AG20443 (cell line): Measurements from ENCODE around the gene DHDDS.
"Not testable (repeated sequence)": the region's sequence is repeated elsewhere in the genome, so short reads cannot be mapped to it uniquely, and the experiment has no call there.

Experiments used
- DNase-seq: peaks from one replicate; pipeline ENCODE4 v3.0.0; 2012; ENCODE audit warnings: low spot score, mixed read lengths

Gene DHDDS, protein sequence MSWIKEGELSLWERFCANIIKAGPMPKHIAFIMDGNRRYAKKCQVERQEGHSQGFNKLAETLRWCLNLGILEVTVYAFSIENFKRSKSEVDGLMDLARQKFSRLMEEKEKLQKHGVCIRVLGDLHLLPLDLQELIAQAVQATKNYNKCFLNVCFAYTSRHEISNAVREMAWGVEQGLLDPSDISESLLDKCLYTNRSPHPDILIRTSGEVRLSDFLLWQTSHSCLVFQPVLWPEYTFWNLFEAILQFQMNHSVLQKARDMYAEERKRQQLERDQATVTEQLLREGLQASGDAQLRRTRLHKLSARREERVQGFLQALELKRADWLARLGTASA

DNA sequence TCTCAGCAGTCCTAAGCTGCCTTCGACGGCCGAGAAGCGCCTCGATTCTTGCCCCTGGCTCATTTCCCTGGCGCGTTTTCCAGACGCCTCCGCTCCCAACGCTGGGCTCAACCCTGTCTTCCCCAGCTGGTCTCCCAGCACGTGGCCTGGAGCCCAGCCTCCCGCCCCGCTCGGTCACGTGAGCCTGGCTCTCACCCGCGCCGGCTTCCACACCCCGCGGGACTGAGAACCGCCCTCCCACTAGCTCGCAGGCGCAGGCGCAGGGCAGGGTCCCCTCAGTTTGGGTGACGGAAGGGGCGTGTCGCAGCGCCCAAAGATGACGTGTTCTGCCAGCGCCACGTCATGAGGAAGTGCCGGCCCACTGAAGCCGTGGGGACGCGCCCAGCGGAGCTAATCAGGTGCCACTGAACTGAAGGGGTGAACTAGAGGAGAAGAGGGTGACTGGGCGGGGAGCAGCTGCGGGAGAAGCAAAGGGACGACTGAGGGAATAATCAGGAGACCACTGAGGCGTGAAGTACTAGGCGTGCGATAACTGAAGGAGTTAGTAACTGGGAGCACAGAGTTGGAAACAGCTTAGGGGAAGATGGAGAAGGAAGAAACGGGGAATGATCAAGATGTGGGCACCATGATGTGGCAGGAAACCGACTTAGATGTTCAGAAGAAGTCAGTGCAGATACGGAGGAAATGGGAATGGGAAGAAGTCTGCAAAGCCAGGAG, at the start of gene DHDDS:
TSS of gene DHDDS (plus strand) at position 343 of the 717 bp plus-strand sequence. CDS start 625 bp downstream, outside the sequence.
- peak; percentile 100 for DNase-seq

DNA sequence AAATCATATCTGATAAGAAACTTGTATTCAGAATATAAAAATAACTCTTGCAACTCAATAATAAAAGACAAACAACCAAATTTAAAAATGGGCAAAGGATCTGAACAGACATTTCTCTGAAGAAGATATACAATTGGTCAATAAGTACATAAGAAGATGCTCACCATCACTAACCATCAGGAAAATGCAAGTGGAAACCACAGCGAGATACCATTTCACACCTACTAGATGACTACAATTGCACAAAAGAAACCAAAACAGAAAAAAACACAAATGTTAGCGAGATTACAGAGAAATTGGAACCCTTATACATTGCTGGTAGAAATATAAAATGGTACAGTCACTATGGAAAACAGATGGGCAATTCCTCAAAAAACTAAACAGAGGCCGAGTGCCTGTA, 48.0 kb upstream of the DHDDS start:
- no peak for DNase-seq

DNA sequence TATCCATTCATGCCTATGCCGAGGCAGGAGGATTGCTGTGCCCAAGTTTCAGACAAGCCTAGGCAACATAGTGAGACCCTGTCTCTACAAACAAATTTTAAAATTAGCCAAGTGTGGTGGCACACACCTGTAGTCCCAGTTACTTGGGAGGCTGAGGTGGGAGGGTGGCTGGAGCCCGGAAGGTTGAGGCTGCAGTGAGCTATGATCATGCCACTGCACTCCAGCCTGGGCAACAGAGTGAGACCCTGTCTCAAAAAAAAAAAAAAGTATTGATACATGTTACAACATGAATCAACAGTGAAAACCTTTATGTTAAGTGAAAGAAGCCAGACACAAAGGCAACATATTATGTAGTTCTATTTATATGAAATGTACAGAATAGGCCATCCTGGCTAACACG, 47.1 kb upstream of the DHDDS start:
- DNase-seq = not testable (repeated sequence)

DNA sequence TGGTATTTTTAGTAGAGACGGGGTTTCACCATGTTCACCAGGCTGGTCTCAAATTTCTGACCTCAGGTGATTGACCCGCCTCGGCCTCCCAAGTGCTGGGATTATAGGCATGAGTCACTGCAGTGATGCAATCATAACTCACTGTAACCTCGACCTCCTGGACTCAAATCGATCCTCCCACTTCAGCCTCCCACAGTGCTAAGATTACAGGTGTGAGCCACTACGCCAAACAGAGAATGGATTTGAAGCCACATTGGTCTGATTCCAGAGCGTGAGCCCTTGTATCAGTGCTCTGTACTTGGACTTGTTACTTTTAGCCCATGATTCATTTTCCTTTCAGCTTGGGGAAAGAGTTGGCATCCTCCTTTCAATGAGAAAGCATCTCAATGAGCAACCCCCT, 44.7 kb upstream of the DHDDS start:
- DNase-seq = no peak

DNA sequence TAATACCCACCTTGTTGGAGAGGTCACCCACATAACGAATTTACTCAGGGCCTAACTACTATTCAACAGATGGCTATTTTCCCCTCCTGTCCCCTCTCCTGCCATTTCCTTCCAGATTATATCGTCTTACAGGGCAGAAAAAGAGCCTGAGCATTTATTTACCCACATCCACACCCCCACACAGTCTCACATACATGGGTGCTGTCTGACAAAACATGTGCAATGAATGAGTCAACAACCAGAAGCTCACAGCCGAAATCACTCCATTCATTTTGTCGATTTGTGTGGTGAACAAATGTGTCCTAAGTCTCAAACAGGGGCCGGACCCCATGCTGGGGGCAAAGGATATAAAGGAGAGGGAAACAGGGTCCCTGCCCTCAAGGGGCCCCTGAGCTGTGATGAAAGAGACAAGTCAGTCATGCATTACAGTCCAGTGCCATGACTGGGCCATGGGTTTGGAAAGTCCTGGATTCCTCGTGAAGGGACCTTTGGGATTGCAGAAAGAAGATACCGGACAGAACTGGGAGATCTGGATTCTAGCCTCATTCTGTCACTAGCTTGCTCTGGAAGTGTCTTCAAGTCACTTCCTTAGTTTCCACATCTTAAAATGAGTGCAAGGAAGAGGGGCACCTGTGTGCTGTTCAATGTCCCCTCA, 43.2 kb upstream of the DHDDS start:
- DNase-seq = no peak

DNA sequence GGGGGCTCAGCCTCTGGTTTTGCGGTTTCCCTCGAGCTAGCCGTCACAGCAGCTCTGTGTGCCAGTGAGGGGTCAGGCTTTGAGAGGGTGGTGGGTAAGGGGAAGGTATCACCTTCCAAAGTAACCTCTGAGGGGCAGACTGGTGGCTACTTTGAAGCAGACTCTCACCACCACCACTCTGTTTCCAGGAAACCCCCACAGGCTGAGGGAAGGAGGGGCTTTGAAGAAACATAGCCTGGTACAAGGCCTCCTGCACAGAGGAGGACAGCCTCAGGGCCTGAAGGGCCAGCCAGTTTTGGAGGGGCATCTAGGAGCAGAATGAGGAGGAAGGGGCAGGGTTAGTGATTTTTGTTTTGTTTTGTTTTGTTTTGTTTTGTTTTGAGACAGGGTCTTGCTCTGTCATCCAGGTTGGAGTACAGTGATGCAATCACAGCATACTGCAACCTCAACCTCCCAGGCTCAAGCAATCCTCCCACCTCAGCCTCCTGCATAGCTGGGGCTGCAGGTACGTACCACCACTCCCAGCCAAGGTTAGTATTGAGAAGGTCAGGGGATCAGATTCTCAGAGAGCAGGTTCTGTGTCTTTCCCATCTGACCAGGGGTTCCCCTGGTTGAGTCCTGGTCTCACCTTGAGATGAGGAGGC, 42.4 kb upstream of the DHDDS start:
- no peak for DNase-seq

DNA sequence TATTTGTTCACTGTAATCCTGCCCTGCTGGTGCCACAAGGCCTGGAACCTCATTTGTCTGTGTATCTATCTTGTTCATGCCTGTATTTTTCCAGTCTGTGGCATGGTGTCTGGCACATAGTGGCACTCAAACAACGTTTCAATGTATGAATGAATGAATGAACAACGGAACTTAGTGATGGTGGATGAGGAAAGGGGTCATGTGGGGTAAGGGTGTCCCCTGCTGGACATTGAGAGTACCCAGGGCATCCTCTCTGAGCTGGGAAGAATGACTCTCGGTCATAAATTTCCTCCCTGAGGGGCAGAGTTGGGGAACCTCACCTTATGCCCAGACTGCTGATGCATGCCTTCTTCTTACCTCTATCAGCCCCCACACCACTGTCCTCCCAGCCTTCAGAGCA, 40.7 kb upstream of the DHDDS start:
- peak; percentile 79 for DNase-seq

DNA sequence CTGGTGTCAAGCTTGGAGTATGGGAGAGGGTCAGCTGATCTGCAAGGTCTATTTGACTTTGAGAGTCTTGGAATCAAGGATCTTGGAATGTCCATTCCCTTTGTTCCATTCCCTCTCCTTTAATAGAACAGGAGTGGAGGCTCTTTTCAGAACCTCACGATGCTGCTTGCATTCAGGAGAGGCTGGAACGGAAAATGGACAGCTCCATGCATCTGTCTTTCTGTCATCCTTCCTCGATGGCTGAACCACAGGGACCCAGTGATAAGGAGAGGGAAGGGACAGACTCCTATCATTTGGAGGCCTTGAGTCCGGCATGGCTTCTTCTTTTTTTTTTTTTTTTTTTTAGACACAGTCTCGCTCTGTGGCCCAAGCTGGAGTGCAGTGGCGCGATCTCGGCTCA, 36.4 kb upstream of the DHDDS start:
- DNase-seq = no peak

DNA sequence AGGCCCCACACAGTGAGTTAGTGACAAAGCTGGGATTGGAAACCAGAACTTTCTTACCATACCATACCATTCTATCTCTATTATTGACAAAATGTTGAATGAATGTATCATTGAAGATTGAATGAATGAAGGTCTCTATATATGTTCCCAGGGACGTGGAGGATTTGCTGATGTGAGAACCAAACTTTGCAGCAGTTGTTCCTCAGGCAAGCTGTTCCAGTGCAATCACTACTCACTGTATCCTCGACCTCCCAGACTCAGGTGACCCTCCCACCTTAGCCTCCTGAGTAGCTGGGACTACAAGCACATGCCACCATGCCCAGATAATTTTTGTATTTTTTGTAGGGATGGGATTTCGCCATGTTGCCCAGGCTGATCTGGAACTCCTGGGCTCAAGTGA, 33.1 kb upstream of the DHDDS start:
- DNase-seq = no peak

DNA sequence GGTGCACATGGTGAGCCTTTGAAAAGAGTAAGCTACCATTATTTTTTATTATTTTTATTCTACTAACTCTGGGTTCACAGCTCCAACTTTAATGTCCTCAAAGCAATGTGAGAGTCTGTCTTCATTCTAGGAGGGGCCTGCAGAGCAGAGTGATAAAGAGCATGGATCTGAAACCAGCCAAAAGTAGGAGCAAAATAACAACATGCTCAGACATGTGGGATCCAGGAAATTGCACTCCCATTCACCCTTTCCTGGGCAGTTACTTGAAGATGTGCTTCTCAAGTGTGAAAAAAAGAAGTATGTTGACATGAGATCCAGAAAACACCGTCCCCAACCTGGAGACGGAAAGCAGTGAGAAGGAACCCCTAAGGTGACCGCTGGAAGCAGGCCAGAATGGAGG, 30.2 kb upstream of the DHDDS start:
- no peak for DNase-seq

DNA sequence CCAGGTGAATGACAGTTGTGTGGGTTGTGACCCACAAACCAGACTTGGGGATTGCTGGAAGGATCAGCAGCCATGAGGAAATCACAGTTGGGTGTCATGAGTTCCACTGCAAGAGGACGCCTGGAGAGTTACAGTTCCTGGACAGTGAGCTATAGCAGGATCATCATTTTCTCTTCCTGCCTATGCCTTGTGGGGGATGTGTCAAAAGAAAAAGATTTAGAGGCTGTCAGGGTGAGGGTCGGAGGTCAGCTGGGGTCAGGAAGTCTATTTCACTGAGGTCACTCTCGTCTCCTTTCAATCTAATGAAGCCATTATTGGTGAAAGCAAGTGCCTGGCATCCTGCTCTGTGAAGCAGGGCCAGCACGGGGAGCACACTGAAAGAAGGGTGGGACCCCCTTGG, 28.5 kb upstream of the DHDDS start:
- DNase-seq = no peak

DNA sequence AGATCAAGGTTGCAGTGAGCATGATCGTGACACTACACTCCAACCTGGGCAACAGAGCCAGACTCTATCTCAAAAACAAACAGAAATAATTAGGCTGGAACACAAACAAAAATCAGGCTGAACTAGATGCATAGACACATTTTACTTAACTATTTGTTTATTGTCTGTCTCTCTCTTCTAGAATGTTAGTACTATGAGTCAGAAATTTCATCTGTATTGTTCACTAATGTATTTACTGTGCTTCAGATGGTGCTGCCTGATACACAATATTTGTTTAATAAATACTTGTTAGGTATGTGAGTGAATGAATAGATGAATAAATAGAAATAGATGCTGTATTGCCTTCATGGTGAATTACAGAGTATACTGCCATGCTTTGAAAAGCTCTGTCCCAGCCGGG, 27.5 kb upstream of the DHDDS start:
- no peak for DNase-seq

DNA sequence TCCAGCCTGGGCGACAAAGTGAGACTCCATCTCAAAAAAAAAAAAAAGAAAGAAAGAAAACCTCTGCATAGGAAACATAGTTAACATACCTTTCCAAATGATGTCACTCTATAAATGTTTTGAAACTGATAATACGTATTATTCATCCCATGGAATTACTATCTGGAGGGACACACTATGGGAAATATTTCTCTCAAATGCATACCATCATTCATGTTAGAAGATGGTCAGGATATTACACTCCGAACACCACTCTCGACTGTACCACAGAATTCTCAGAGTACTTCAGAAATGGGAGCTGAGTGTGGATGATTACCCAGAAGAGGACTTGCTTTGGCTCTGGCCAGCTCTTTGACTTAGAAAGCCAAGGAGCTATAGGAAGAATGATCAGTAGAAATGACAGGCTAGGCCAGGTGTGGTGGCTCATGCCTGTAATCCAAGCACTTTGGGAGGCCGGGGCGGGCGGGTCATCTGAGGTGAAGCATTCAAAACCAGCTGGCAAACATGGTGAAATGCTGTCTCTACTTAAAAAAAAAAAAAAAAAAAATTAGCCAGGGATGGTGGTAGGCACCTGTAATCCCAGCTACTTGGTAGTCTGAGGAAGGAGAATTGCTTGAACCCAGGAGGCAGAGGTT, 26.7 kb upstream of the DHDDS start:
- no peak for DNase-seq

DNA sequence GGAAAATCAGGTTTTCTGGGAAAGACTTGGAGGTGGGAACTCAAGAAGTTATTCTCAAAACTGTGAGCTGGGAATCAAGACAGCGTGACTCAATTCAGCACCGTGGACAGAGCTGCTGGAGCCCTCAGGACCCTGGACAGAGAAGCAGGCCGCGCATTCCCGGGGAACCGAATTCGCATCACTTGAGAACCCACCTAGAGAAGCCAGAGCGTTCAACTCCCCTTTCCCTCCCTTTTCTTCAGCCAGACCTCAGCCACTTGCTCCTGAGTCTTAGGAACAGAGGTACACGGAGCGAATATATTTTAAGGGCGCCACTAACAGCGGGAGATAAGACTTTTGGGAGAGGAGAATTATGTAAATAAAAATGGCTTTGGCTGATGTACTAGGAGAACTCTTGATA, 23.5 kb upstream of the DHDDS start:
- peak; percentile 92 for DNase-seq

DNA sequence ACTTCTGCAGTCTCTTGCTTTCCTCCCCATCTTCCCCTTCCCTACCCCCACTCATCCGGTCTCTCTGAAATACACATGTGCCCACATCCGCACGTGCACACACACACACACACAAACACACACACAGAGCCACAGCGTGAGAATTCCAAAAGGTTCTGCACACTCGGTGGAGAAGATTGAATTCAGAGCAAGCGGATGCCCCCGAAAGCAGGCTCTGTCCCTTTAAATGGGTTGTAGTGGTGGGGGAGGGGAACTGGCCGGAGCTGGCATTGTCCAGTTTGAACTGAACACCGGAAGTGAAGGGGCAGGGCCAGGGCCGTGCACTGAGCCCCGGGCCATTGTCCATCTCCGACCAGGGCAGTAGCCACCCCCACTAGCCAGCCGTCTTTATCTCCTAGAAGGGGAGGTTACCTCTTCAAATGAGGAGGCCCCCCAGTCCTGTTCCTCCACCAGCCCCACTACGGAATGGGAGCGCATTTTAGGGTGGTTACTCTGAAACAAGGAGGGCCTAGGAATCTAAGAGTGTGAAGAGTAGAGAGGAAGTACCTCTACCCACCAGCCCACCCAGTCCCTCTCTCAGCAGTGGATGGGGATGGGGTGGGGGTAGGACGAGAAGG, 22.8 kb upstream of the DHDDS start:
- DNase-seq = no peak

DNA sequence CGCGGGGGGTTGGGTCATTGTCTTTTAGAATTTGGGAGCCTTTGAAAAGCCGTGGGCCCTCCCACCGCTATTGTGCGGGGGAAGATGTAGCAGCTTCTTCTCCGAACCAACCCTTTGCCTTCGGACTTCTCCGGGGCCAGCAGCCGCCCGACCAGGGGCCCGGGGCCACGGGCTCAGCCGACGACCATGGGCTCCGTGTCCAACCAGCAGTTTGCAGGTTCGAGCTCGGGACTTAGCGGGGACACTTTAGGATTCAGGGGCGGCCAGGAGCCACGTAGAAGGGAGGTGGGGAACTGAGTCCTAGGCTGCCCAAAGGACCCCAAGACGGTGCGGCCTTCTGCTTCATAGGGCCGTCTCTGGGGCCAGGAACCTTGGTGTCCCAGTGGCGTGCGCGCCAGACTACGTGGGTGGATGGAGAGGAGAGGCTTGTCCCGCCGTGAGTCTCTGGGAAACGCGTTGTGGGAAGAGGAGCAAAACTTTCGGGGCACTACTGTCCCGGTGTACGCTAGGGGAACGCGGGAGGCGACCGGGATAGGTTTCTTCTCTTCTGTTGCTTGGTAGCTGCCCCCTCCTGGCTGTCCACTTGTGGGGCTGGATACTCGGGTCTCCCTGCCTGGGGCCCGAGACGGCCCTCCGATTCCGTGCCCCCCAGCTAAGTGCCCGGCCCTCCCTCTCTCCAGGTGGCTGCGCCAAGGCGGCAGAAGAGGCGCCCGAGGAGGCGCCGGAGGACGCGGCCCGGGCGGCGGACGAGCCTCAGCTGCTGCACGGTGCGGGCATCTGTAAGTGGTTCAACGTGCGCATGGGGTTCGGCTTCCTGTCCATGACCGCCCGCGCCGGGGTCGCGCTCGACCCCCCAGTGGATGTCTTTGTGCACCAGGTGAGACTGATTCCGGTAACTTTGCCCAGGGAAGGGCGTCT, 21.2 kb upstream of the DHDDS start, which contains the start of gene LIN28A:
TSS of gene LIN28A (plus strand) at position 112 of the 918 bp plus-strand sequence. CDS start at position 187, 75 bp downstream.
- DNase-seq = no peak

DNA sequence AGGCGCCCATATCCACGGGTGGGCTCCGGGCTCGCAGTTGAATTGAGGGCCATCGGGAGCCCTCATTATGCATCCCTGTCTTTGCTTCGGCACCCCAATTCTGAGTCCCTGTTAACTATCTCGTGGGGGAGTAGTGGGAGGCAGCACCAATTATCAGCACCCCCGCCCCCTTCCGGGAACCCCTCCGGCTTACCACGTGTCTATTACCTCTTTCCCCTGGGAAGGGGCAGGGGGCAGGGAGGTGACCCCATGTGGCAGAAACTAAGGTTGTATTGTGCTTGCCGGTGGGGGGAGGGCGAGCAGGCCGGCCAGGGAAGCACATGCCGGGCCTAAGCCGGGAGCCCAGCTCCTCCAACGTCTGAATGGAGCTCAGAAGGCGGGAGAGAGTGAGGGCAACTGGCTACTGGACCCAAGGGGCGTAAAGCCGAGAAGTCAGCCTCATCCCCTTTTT, 20.5 kb upstream of the DHDDS start:
- DNase-seq = no peak

DNA sequence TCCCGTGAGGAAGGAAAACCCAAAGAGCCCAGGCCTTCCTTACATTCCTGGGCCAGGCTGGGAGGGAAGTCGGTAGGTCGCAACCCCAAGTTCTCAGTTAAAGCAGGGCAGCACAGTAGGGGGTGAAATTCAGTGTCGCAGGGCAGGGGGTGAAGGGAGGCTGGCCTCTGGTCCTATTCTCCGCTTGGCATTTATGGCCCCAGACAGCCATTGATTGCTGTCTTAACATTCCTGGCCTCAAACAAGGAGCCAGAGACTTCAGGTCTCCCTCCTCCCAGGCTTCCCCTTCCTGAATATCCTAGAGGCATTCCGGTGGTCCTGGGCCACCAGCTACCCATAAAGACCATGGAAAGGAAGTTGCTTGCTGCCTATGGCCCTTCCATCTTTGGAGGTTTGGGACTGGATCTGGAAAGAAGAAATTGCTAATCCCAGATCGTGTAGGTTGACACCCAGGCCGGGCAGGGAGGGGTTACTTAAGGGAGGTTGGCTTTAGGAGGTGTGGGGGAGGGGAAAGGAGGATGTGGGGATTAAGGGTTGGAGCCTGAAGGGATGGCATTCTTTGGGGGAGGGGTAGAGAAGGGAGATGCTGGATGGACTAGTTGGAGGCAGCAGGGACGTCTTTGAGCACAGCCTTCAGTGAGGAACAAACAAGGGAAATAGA, 19.8 kb upstream of the DHDDS start:
- DNase-seq = no peak

DNA sequence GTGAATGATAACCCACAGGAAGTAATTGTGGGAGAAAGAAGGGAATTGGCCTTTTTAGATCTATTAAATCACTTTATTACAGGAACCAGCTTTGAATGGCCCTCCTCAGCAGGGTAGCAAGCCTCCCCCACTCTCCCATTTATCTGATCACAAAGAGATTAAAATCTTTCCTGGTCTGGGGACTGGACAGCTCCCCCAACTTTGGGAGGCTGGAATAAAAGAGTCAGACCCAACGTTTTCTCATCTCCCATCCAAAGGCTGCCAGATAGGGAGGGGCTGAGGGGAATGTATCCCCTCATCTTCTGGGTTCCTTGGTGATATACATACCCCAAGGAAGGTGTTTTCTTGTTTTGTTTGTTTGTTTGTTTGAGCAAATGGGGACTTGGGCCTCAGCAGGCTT, 19.1 kb upstream of the DHDDS start:
- DNase-seq = no peak
